H9 (cell line): Measurements from ENCODE around the gene MRGPRX2. TPM values are rescaled to one million over a fixed set of nuclear protein-coding genes. Genes with fewer than 3 reads are reported as not detected.

ENCODE experiments used
- DNase-seq: peaks from one replicate; pipeline ENCODE4 v3.0.0-alpha.2; 2017
- H2AFZ ChIP-seq: one replicate; pipeline ENCODE4 v1.6.1; 2013; ENCODE audit warnings: mild to moderate bottlenecking, low read length, control low read depth, moderate library complexity
- H2AK5ac ChIP-seq: 2 replicates; pipeline ENCODE4 v1.6.1; 2013; ENCODE audit warnings: low read length, control low read depth, mixed read lengths; ENCODE audit not compliant: insufficient read length
- H2BK120ac ChIP-seq: one replicate; pipeline ENCODE4 v1.6.1; 2013; ENCODE audit warnings: low read depth, mild to moderate bottlenecking, low read length, control low read depth, inconsistent platforms; ENCODE audit not compliant: poor library complexity, severe bottlenecking
- H2BK12ac ChIP-seq: 2 replicates; pipeline ENCODE4 v1.6.1; 2013; ENCODE audit warnings: low read length, control low read depth, mixed read lengths, low read depth; ENCODE audit not compliant: insufficient read length
- H2BK15ac ChIP-seq: 2 replicates; pipeline ENCODE4 v1.6.1; 2013; ENCODE audit warnings: low read depth, low read length, control low read depth
- H2BK20ac ChIP-seq: one replicate; pipeline ENCODE4 v1.6.1; 2013; ENCODE audit warnings: low read depth, mild to moderate bottlenecking, low read length, control low read depth, inconsistent platforms; ENCODE audit not compliant: poor library complexity, severe bottlenecking
- H2BK5ac ChIP-seq: 2 replicates; pipeline ENCODE4 v1.6.1; 2013; ENCODE audit warnings: low read length, control low read depth, mixed read lengths; ENCODE audit not compliant: insufficient read length
- H3K14ac ChIP-seq: 2 replicates; pipeline ENCODE4 v1.6.1; 2013; ENCODE audit warnings: low read length, control low read depth; ENCODE audit not compliant: insufficient read depth
- H3K18ac ChIP-seq: 2 replicates; pipeline ENCODE4 v1.6.1; 2013; ENCODE audit warnings: low read depth, mild to moderate bottlenecking, mixed read lengths, low read length, control low read depth; ENCODE audit not compliant: insufficient read length
- H3K23ac ChIP-seq: 2 replicates; pipeline ENCODE4 v1.6.1; 2013; ENCODE audit warnings: low read length, control low read depth, mixed read lengths, low read depth; ENCODE audit not compliant: insufficient read length
- H3K23me2 ChIP-seq: 2 replicates; pipeline ENCODE4 v1.6.1; 2013; ENCODE audit warnings: low read depth, mild to moderate bottlenecking, mixed read lengths, low read length, control low read depth; ENCODE audit not compliant: insufficient read length, poor library complexity, severe bottlenecking
- H3K27ac ChIP-seq: 2 replicates; pipeline ENCODE4 v1.5.1; 2013; ENCODE audit warnings: low read length, control low read depth, mixed read lengths, low read depth; ENCODE audit not compliant: insufficient read length
- H3K27me3 ChIP-seq: 2 replicates; pipeline ENCODE4 v1.6.1; 2013; ENCODE audit warnings: low read length, control low read depth, inconsistent platforms; ENCODE audit not compliant: insufficient read depth
- H3K4ac ChIP-seq: 2 replicates; pipeline ENCODE4 v1.6.1; 2013; ENCODE audit warnings: low read depth, mild to moderate bottlenecking, control low read depth, inconsistent platforms, low read length, moderate library complexity
- H3K4me1 ChIP-seq: 2 replicates; pipeline ENCODE4 v1.6.1; 2013; ENCODE audit warnings: low read length, control low read depth, inconsistent platforms; ENCODE audit not compliant: insufficient read depth
- H3K4me2 ChIP-seq: 2 replicates; pipeline ENCODE4 v1.6.1; 2013; ENCODE audit warnings: low read length, control low read depth, mixed read lengths; ENCODE audit not compliant: insufficient read length, insufficient read depth
- H3K56ac ChIP-seq: 2 replicates; pipeline ENCODE4 v1.6.1; 2013; ENCODE audit warnings: low read depth, mild to moderate bottlenecking, mixed read lengths, low read length, control low read depth; ENCODE audit not compliant: insufficient read length
- H3K79me1 ChIP-seq: 2 replicates; pipeline ENCODE4 v1.6.1; 2013; ENCODE audit warnings: low read depth, mild to moderate bottlenecking, moderate library complexity, low read length, control low read depth, inconsistent platforms; ENCODE audit not compliant: insufficient read depth, poor library complexity, severe bottlenecking
- H3K79me2 ChIP-seq: 2 replicates; pipeline ENCODE4 v1.6.1; 2013; ENCODE audit warnings: low read length, control low read depth, inconsistent platforms; ENCODE audit not compliant: insufficient read depth
- H3K9ac ChIP-seq: 2 replicates; pipeline ENCODE4 v1.6.1; 2013; ENCODE audit warnings: low read length, control low read depth, mixed read lengths; ENCODE audit not compliant: insufficient read length; ENCODE audit errors: extremely low read depth
- H3K9me3 ChIP-seq: one replicate; pipeline ENCODE4 v1.6.1; 2013; ENCODE audit warnings: low read depth, low read length, inconsistent platforms; ENCODE audit not compliant: control insufficient read depth
- H3T11ph ChIP-seq: one replicate; pipeline ENCODE4 v1.6.1; 2013; ENCODE audit warnings: mild to moderate bottlenecking, low read length, control low read depth, inconsistent platforms
- H4K20me1 ChIP-seq: one replicate; pipeline ENCODE4 v1.6.1; 2013; ENCODE audit not compliant: control insufficient read depth, insufficient read length, insufficient read depth
- H4K5ac ChIP-seq: 2 replicates; pipeline ENCODE4 v1.6.1; 2013; ENCODE audit warnings: low read depth, mild to moderate bottlenecking, mixed read lengths, low read length, control low read depth; ENCODE audit not compliant: insufficient read length
- H4K8ac ChIP-seq: replicated peaks from 2 replicates; pipeline ENCODE4 v1.6.1; 2013; ENCODE audit warnings: low read length, control low read depth, mixed read lengths, low read depth; ENCODE audit not compliant: insufficient read length
- H4K91ac ChIP-seq: 2 replicates; pipeline ENCODE4 v1.6.1; 2013; ENCODE audit warnings: low read depth, mild to moderate bottlenecking, moderate library complexity, mixed read lengths, low read length, control low read depth; ENCODE audit not compliant: insufficient read length
- H3K27ac Mint-ChIP-seq, 3 experiments: 2 replicates in 2 of 3; 3 replicates in 1 of 3; pipeline ENCODE4 v1.8.0; 2020 to 2021; ENCODE audit warnings: mixed read lengths in 3 of 3, mild to moderate bottlenecking in 1 of 3, moderate library complexity in 1 of 3
- H3K27me3 Mint-ChIP-seq: 2 replicates; pipeline ENCODE4 v1.8.0; 2021; ENCODE audit warnings: low read depth, mild to moderate bottlenecking, moderate library complexity, mixed read lengths
- H3K36me3 Mint-ChIP-seq, 3 experiments: 2 replicates in 2 of 3; 3 replicates in 1 of 3; pipeline ENCODE4 v1.8.0; 2020 to 2021; ENCODE audit warnings: low read depth in 3 of 3, mixed read lengths in 3 of 3; ENCODE audit not compliant: insufficient read depth in 1 of 3
- H3K4me1 Mint-ChIP-seq, 2 experiments: 2 replicates each; pipeline ENCODE4 v1.8.0; 2020; ENCODE audit warnings: mixed read lengths in 2 of 2
- H3K4me3 Mint-ChIP-seq, 2 experiments: 2 replicates in 1 of 2; 3 replicates in 1 of 2; pipeline ENCODE4 v1.8.0; 2020 to 2021; ENCODE audit warnings: mild to moderate bottlenecking in 2 of 2, mixed read lengths in 2 of 2, moderate library complexity in 1 of 2
- H3K9me3 Mint-ChIP-seq, 2 experiments: 2 replicates in 1 of 2; 3 replicates in 1 of 2; pipeline ENCODE4 v1.8.0; 2020; ENCODE audit warnings: mild to moderate bottlenecking in 2 of 2, mixed read lengths in 2 of 2, moderate library complexity in 1 of 2
- WGBS: extraction: QIAGEN DNeasy Blood & Tissue Kit; methylation state at CpG from one replicate; pipeline ENCODE4 v1.1.7; 2013; ENCODE audit warnings: missing lambda C conversion rate, low lambda C conversion rate, mixed read lengths; ENCODE audit not compliant: insufficient read length; ENCODE audit errors: extremely low coverage; 5-methylcytosine and 5-hydroxymethylcytosine counted together
- total RNA-seq: library from RNA; stranded (reverse); gene quantifications from 2 replicates; pipeline ENCODE4 v1.2.1, GENCODE V29; 2021
- TF ChIP-seq, protein P1 (sequence below): fragments of 200-600 bp; sonication (generic); conservative IDR thresholded peaks from 3 replicates; pipeline ENCODE4 v1.8.0; 2021; ENCODE audit warnings: antibody characterized with exemption, mild to moderate bottlenecking

MRGPRX2 gene
- total RNA-seq, 1 experiment from 2014 or later, result not detected

DNA sequence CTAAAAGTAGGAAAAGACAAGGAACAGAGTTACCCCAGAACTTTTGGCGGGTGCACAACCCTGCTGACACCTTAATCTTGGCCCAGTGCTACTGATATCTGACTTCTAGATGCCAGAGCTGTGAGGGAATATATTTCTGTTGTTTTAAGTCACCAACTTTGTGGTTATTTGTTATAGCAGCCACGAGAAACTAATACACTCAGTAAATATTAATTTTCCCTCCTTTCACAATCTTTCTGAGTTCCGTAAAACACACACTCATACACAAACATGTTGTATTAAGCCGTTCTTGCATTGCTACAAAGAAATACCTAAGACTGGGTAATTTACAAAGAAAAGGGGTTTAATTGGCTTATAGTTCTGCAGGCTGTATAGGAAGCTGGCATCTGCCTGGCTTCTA is 40.4 kb upstream of the MRGPRX2 start:
- H3K23me2 ChIP-seq, result no peaks in the 10 kb centered on the region
- 100% methylated on average over 1 of the region's 4 CpGs for WGBS
- peaks cover 18% of the 10 kb centered on the region for H3K27me3 Mint-ChIP-seq
- H2BK20ac ChIP-seq, result no peak overlapping the region
- no peaks in the 10 kb centered on the region for H4K20me1 ChIP-seq
- no peaks in the 10 kb centered on the region for H3K79me2 ChIP-seq
- no peaks in the 10 kb centered on the region; the same call in 1 of the 2 replicates for H3K27me3 ChIP-seq
- H3K14ac ChIP-seq, result no peak overlapping the region
- H3K27ac Mint-ChIP-seq, result no peak overlapping the region
- TF ChIP-seq, protein P1, sequence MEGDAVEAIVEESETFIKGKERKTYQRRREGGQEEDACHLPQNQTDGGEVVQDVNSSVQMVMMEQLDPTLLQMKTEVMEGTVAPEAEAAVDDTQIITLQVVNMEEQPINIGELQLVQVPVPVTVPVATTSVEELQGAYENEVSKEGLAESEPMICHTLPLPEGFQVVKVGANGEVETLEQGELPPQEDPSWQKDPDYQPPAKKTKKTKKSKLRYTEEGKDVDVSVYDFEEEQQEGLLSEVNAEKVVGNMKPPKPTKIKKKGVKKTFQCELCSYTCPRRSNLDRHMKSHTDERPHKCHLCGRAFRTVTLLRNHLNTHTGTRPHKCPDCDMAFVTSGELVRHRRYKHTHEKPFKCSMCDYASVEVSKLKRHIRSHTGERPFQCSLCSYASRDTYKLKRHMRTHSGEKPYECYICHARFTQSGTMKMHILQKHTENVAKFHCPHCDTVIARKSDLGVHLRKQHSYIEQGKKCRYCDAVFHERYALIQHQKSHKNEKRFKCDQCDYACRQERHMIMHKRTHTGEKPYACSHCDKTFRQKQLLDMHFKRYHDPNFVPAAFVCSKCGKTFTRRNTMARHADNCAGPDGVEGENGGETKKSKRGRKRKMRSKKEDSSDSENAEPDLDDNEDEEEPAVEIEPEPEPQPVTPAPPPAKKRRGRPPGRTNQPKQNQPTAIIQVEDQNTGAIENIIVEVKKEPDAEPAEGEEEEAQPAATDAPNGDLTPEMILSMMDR, result no peak
- no peak overlapping the region for H2BK12ac ChIP-seq
- no peak overlapping the region for H2BK120ac ChIP-seq
- no peak overlapping the region for H3K4ac ChIP-seq
- no peak overlapping the region for H3K18ac ChIP-seq
- no peaks in the 10 kb centered on the region for H3K79me1 ChIP-seq
- no peak overlapping the region for H4K8ac ChIP-seq
- H3K9ac ChIP-seq, result no peak overlapping the region
- no peaks in the 10 kb centered on the region; a peak in 1 of 5 replicates for H3K9me3 Mint-ChIP-seq
- no peak overlapping the region for H3K4me2 ChIP-seq
- no peak overlapping the region for H2BK15ac ChIP-seq
- no peaks in the 10 kb centered on the region for H3K36me3 Mint-ChIP-seq
- no peak overlapping the region for H3K27ac ChIP-seq
- H3K56ac ChIP-seq, result no peak overlapping the region
- DNase-seq, result no peak
- H3K4me3 Mint-ChIP-seq, result no peak overlapping the region
- no peak overlapping the region for H2BK5ac ChIP-seq
- peaks cover 9 to 12% of the 10 kb centered on the region in 2 experiments; a peak in 3 of 4 replicates for H3K4me1 Mint-ChIP-seq
- H4K5ac ChIP-seq, result no peak overlapping the region
- H3K4me1 ChIP-seq, result no peaks in the 10 kb centered on the region; the same call in 1 of the 2 replicates
- no peak overlapping the region for H3T11ph ChIP-seq
- no peak overlapping the region for H3K23ac ChIP-seq
- H2AFZ ChIP-seq, result no peak overlapping the region
- no peak overlapping the region for H2AK5ac ChIP-seq
- no peak overlapping the region for H4K91ac ChIP-seq
- H3K9me3 ChIP-seq, result no peaks in the 10 kb centered on the region
